Ascending aorta (tissue), 2 donors: ENCODE measurements around the gene WNT10A. TPM values are rescaled to one million over a fixed set of nuclear protein-coding genes. Genes with fewer than 3 reads are reported as not detected.

Experiments used
- DNase-seq, 2 donors: peaks; one replicate each; pipeline ENCODE4 v3.0.0-alpha.2; 2019; ENCODE audit warnings: low spot score in 2 of 2
- H3K27ac ChIP-seq, 2 donors: fragments of 200-600 bp; sonication (generic); one replicate each; pipeline ENCODE4 v1.5.1; 2016 to 2017; ENCODE audit warnings: mild to moderate bottlenecking in 1 of 2
- H3K27me3 ChIP-seq: fragments of 200-600 bp; sonication (generic); one replicate; pipeline ENCODE4 v1.5.1; 2017
- H3K36me3 ChIP-seq, 2 donors: fragments of 200-600 bp; sonication (generic); one replicate each; pipeline ENCODE4 v1.5.1; 2016
- H3K4me1 ChIP-seq, 2 donors: fragments of 200-600 bp; sonication (generic); one replicate each; pipeline ENCODE4 v1.5.1; 2016 to 2017; ENCODE audit warnings: mild to moderate bottlenecking in 1 of 2
- H3K4me3 ChIP-seq, 2 donors: fragments of 200-600 bp; sonication (generic); one replicate each; pipeline ENCODE4 v1.5.1; 2016 to 2017; ENCODE audit warnings: mild to moderate bottlenecking in 1 of 2
- H3K9me3 ChIP-seq, 2 donors: fragments of 200-600 bp; sonication (generic); one replicate each; pipeline ENCODE4 v1.5.1; 2016
- intact Hi-C: fragments of 100-400 bp; cut with DNase I; formaldehyde crosslinking; loops from one replicate; pipeline ENCODE4 v1.15.1; 2023
- total RNA-seq: library from RNA; depleted of rRNA; stranded (reverse); fragments of >200 nt; gene quantifications from one replicate; pipeline ENCODE4 v1.1.0, GENCODE V29; 2016
- TF ChIP-seq, protein P1 (sequence below), 3 experiments: fragments of 200-600 bp in 2 of 3; fragments of 450-650 bp in 1 of 3; sonication (generic) in 2 of 3; IDR thresholded peaks; one replicate each; pipeline ENCODE4 v1.5.1; 2016 to 2019; ENCODE audit warnings: antibody characterized with exemption in 3 of 3, mild to moderate bottlenecking in 1 of 3, moderate library complexity in 1 of 3

WNT10A gene
- not detected for total RNA-seq

DNA sequence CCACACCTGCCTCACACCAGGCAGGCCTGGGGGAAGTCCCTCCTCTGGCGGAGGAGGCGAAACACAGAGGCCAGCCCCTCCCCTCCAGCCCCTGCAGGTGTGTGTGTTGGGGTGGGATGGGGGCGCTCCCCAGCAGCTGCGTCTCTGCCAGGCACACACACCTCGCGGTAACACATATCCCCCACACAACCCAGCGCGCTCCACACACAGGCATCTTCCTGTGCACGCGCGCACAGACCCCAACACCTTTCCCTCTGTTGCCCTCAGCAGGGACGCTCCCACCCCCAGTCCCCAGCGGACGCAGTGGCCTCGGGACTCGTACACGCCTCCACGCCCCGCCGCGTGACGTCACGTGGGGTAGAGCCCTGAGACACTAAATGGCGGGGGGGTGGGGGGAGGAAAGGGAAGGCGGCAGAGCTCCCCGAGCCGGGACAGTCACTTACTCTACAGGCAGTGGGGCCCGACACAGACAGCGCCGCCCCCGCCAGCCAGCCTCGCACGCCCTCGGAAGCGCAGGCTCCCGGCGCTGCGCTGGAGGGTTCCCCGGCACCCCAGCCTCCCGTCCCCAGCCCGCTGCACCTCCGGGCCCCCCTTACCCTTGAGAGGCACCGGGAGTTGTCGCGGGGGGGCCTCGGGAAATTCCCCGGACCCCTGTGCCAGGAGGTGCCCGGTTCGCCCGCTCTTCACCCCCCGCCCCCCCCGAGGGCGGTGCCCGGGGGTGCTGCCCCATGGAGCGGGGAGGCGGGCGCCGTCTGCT, at the start of gene WNT10A:
TSS of gene WNT10A (plus strand) at position 751 of the 757 bp plus-strand sequence. CDS start 144 bp downstream, outside the sequence.
- H3K27me3 ChIP-seq = peaks cover 25% of the 10 kb centered on the region
- no peak for DNase-seq
- no peaks in the 10 kb centered on the region for H3K9me3 ChIP-seq
- peaks cover 0 to 22% of the 10 kb centered on the region in 2 donors for H3K4me1 ChIP-seq
- no peaks in the 10 kb centered on the region for H3K36me3 ChIP-seq
- TF ChIP-seq, protein P1, sequence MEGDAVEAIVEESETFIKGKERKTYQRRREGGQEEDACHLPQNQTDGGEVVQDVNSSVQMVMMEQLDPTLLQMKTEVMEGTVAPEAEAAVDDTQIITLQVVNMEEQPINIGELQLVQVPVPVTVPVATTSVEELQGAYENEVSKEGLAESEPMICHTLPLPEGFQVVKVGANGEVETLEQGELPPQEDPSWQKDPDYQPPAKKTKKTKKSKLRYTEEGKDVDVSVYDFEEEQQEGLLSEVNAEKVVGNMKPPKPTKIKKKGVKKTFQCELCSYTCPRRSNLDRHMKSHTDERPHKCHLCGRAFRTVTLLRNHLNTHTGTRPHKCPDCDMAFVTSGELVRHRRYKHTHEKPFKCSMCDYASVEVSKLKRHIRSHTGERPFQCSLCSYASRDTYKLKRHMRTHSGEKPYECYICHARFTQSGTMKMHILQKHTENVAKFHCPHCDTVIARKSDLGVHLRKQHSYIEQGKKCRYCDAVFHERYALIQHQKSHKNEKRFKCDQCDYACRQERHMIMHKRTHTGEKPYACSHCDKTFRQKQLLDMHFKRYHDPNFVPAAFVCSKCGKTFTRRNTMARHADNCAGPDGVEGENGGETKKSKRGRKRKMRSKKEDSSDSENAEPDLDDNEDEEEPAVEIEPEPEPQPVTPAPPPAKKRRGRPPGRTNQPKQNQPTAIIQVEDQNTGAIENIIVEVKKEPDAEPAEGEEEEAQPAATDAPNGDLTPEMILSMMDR (IDR thresholded peaks at IDR 0.05) = no peak
- H3K27ac ChIP-seq = no peak within 1 kb of the TSS
- H3K4me3 ChIP-seq = peak within 1 kb of the TSS; percentile 14 to 42
- intact Hi-C loops = no loop called here

DNA sequence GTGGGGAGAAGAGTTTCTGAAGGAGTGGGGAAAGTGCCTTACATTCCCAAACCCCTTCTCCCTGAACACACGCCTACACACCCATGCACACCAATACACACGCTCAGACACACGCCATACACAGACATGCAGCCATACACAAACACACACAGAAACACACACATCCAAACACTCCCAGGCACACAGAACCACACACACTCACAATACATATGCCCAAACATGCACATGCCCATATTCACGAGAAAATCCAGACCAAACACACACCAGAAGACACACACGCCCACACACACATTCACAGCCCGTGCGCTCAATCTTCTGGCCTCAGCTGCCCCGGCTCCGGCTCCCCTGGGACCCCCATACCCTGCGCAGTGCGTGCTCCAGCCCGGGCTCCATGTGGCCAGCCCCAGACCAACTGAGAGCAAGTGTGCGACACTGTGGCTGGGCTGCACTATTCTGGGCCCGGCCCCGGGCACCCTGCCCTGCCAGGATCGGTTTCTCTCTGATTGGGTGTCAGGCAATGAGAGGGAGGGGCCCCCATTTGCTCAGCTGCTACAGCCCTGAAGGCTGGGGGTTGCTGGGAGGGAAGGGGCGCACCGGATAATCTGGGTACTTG, 49.2 kb upstream of the WNT10A start, which contains the start of gene PRKAG3:
TSS of gene PRKAG3 (minus strand) at position 426 of the 613 bp plus-strand sequence.
- H3K4me3 ChIP-seq = no peak within 1 kb of the TSS
- H3K4me1 ChIP-seq = peaks cover 8 to 29% of the 10 kb centered on the region in 2 donors
- peak within 1 kb of the TSS; percentile 80 to 83 for H3K27ac ChIP-seq
- H3K9me3 ChIP-seq = no peaks in the 10 kb centered on the region
- TF ChIP-seq, protein P1 (IDR thresholded peaks at IDR 0.05) = no peak
- H3K36me3 ChIP-seq = no peaks in the 10 kb centered on the region
- H3K27me3 ChIP-seq = no peaks in the 10 kb centered on the region
- intact Hi-C loops = loop anchor here (5.0 kb wide), 2 partner anchors 99 to 119 kb away; partner anchors contain the start of gene TTLL4
- DNase-seq = peak; percentile 26 to 80

DNA sequence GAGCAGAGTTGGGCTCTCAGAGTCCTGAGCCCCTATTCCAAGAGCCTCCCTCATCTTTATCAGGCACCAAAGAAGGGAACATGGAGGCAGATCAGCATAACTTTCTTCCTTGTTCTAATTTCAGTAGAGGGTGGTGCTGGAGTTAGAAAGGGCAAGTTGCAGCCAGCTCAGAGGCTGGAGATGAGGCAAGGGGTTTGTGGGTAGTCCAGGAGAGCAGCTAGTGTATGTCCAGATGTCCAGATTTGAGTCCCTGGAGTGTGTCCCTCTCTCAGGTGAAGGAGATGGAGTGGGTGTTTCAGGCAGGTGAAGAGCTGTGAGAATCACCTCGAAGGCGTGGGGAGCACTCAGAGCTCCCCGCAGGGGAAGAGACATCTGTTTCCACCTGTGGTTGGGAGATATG, 48.6 kb upstream of the WNT10A start:
- Histone ChIP-seq H3K4me1 (peaks cover 8 to 29% of the 10 kb centered on the region in 2 donors), H3K9me3 (no peaks in the 10 kb centered on the region), H3K27me3 (no peaks in the 10 kb centered on the region), H3K36me3 (no peaks in the 10 kb centered on the region), H3K4me3 (no peak overlapping the region), H3K27ac (peak overlapping the region; percentile 80 to 83)
- no peak for DNase-seq
- TF ChIP-seq, protein P1 (IDR thresholded peaks at IDR 0.05) = no peak
- intact Hi-C loops = loop anchor here (1.0 to 5.0 kb wide), 3 partner anchors 26 to 120 kb away; partner anchors contain the start of gene TTLL4

DNA sequence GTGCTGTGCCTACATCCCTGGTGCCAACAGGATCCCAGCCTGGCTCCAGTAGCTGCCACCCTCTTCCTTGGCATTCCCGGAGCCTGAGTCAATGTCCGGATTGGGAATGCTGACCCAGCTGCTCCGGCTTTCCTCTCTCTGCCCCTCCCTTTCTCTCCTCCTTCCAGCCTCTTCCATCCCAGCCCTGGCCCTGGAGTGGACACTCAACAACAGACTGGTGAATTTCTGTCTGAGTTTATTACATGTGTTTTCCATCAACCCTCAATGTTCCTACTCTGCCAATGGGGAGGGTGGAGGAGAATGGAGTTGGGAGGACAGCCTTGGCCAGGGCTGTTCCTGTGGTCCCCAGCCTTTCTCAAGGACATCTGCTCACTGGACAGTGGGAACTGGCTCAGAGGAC, 48.1 kb upstream of the WNT10A start:
- Histone ChIP-seq H3K36me3 (no peaks in the 10 kb centered on the region), H3K27me3 (no peaks in the 10 kb centered on the region), H3K27ac (peak overlapping the region; percentile 80 to 83), H3K4me3 (no peak overlapping the region), H3K9me3 (no peaks in the 10 kb centered on the region), H3K4me1 (peaks cover 8 to 29% of the 10 kb centered on the region in 2 donors)
- peak; percentile 39 to 87 for DNase-seq
- intact Hi-C loops = loop anchor here (1.0 to 5.0 kb wide), 3 partner anchors 26 to 120 kb away; partner anchors contain the start of gene TTLL4
- TF ChIP-seq, protein P1 (IDR thresholded peaks at IDR 0.05) = no peak

DNA sequence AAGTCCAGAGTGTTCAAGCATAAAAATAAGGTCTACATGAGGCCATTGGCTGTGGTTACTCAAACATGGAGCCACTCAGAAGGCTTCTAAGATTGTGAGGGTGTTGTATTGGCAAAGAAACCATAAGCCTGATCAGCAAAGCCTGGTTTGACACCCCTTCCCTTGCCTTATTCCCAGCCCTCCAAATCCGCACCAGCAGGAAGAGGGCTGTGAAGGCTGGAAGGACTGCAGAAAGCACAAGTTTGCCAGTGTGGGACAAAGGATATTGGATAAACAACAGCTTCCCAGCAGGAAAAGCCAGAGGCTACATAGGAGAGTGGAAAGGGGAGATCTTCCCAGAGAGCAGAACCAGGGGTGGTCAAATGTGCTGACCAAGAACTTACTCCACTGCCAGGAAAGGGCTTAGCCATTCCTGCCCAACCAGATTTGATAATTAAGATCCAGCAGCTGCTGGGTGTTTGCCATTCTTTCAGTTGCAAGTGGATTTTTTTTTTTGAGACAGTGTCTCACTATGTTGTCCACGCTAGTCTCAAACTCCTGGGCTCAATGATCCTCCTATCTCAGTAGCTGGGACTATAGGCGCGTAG, 47.5 kb upstream of the WNT10A start:
- TF ChIP-seq, protein P1 (IDR thresholded peaks at IDR 0.05) = no peak
- Histone ChIP-seq H3K27me3 (no peaks in the 10 kb centered on the region), H3K4me1 (peaks cover 8 to 29% of the 10 kb centered on the region in 2 donors), H3K4me3 (no peak overlapping the region), H3K27ac (peak overlapping the region; percentile 80 to 83), H3K9me3 (peaks cover 0 to 4% of the 10 kb centered on the region in 2 donors), H3K36me3 (no peaks in the 10 kb centered on the region)
- DNase-seq = peak in 1 of 2 donors; percentile 40
- intact Hi-C loops = loop anchor here (5.0 kb wide), 2 partner anchors 101 to 121 kb away; partner anchors contain the start of gene TTLL4
